Measurements from ENCODE around the gene PCBP3.
A peak's percentile ranks its signal among the peaks of the same experiment; 100 is the strongest.

Gene PCBP3

GRCh38 chr21:45922648-45923047 lies 279.1 kb downstream of the PCBP3 start:
- Histone ChIP-seq H2AK5ac (ENCODE audit: low read length, severe bottlenecking) (no peak overlapping the region), H2BK5ac (ENCODE audit: low read depth, low read length, poor library complexity, severe bottlenecking) (no peak overlapping the region), H3K4me2 (ENCODE audit: low read length, poor library complexity, severe bottlenecking) (no peak overlapping the region), H3K36me3 (ENCODE audit: control insufficient read depth in 1 of 2, insufficient read depth in 2 of 2, low read depth in 1 of 2, low read length in 2 of 2) (no peaks in the 10 kb centered on the region), H3K27ac (ENCODE audit: low read length, poor library complexity, severe bottlenecking) (no peak overlapping the region), H3K18ac (ENCODE audit: low read depth in 1 of 2, low read length in 2 of 2) (no peak overlapping the region), H3K23ac (ENCODE audit: low read length in 2 of 2) (no peak overlapping the region), H3K9ac (ENCODE audit: low read length) (no peak overlapping the region), H3K27me3 (ENCODE audit: control insufficient read depth in 1 of 2, insufficient read depth in 1 of 2, low read length in 2 of 2) (no peaks in the 10 kb centered on the region), H2BK15ac (ENCODE audit: low read depth, poor library complexity, severe bottlenecking) (no peak overlapping the region), H2BK12ac (ENCODE audit: low read length in 2 of 2) (no peak overlapping the region), H3K9me3 (ENCODE audit: control insufficient read depth, low read length) (no peaks in the 10 kb centered on the region), H4K91ac (ENCODE audit: low read length) (no peak overlapping the region), H3K79me1 (replicated peaks; ENCODE audit: low read length, poor library complexity, severe bottlenecking) (no peaks in the 10 kb centered on the region), H4K8ac (ENCODE audit: low read length) (no peak overlapping the region), H2AFZ (ENCODE audit: low read depth, low read length) (no peak overlapping the region), H3K4me1 (ENCODE audit: control insufficient read depth, insufficient read depth, low read depth, low read length) (peaks cover 11% of the 10 kb centered on the region), H3K14ac (ENCODE audit: low read length in 2 of 2) (no peak overlapping the region), H3K4me3 (ENCODE audit: insufficient read depth in 1 of 2, low read depth in 1 of 2, low read length in 2 of 2) (no peak overlapping the region), H3K4ac (ENCODE audit: low read depth in 1 of 2, low read length in 2 of 2) (no peak overlapping the region), H2BK120ac (ENCODE audit: low read depth, low read length) (no peak overlapping the region)
- DNase-seq, result no peak
- WGBS, result 85% methylated on average over 12 of the region's 12 CpGs

- DNase-seq, result peak; percentile 72
- 44% methylated on average over 6 of the region's 6 CpGs for WGBS
- H3K4me1 ChIP-seq (ENCODE audit: control insufficient read depth, insufficient read depth, low read depth, low read length), result peaks cover 11% of the 10 kb centered on the region
- no peak overlapping the region for H4K8ac ChIP-seq (ENCODE audit: low read length)
- no peaks in the 10 kb centered on the region for H3K9me3 ChIP-seq (ENCODE audit: control insufficient read depth, low read length)
- no peak overlapping the region for H2AFZ ChIP-seq (ENCODE audit: low read depth, low read length)
- peak overlapping the region; percentile 36 for H3K9ac ChIP-seq (ENCODE audit: low read length)
- H3K36me3 ChIP-seq (ENCODE audit: control insufficient read depth in 1 of 2, insufficient read depth in 2 of 2, low read depth in 1 of 2, low read length in 2 of 2), result no peaks in the 10 kb centered on the region
- no peak overlapping the region for H2AK5ac ChIP-seq (ENCODE audit: low read length, severe bottlenecking)
- H2BK5ac ChIP-seq (ENCODE audit: low read depth, low read length, poor library complexity, severe bottlenecking), result no peak overlapping the region
- H3K79me1 ChIP-seq (replicated peaks; ENCODE audit: low read length, poor library complexity, severe bottlenecking), result no peaks in the 10 kb centered on the region
- H3K27me3 ChIP-seq (ENCODE audit: control insufficient read depth in 1 of 2, insufficient read depth in 1 of 2, low read length in 2 of 2), result no peaks in the 10 kb centered on the region
- H2BK120ac ChIP-seq (ENCODE audit: low read depth, low read length), result no peak overlapping the region
- no peak overlapping the region for H3K4me2 ChIP-seq (ENCODE audit: low read length, poor library complexity, severe bottlenecking)
- no peak overlapping the region for H3K18ac ChIP-seq (ENCODE audit: low read depth in 1 of 2, low read length in 2 of 2)
- no peak overlapping the region for H3K14ac ChIP-seq (ENCODE audit: low read length in 2 of 2)
- H3K4ac ChIP-seq (ENCODE audit: low read depth in 1 of 2, low read length in 2 of 2), result no peak overlapping the region
- no peak overlapping the region for H3K4me3 ChIP-seq (ENCODE audit: insufficient read depth in 1 of 2, low read depth in 1 of 2, low read length in 2 of 2)
- no peak overlapping the region for H2BK15ac ChIP-seq (ENCODE audit: low read depth, poor library complexity, severe bottlenecking)
- peak overlapping the region in 1 of 2 experiments; percentile 47 for H2BK12ac ChIP-seq (ENCODE audit: low read length in 2 of 2)
- H3K23ac ChIP-seq (ENCODE audit: low read length in 2 of 2), result no peak overlapping the region
- no peak overlapping the region for H4K91ac ChIP-seq (ENCODE audit: low read length)
- H3K27ac ChIP-seq (ENCODE audit: low read length, poor library complexity, severe bottlenecking), result no peak overlapping the region
These were observed 279.6 kb downstream of the PCBP3 start for GRCh38 chr21:45923146-45923545.

GRCh38 chr21:45926281-45926680 lies 282.8 kb downstream of the PCBP3 start:
- no peak overlapping the region for H4K91ac ChIP-seq (ENCODE audit: low read length)
- H3K79me1 ChIP-seq (replicated peaks; ENCODE audit: low read length, poor library complexity, severe bottlenecking), result no peaks in the 10 kb centered on the region
- H2AFZ ChIP-seq (ENCODE audit: low read depth, low read length), result no peak overlapping the region
- no peak overlapping the region for H2BK15ac ChIP-seq (ENCODE audit: low read depth, poor library complexity, severe bottlenecking)
- H2BK12ac ChIP-seq (ENCODE audit: low read length in 2 of 2), result no peak overlapping the region
- no peak overlapping the region for H2AK5ac ChIP-seq (ENCODE audit: low read length, severe bottlenecking)
- peaks cover 0 to 5% of the 10 kb centered on the region in 2 experiments for H3K36me3 ChIP-seq (ENCODE audit: control insufficient read depth in 1 of 2, insufficient read depth in 2 of 2, low read depth in 1 of 2, low read length in 2 of 2)
- no peak overlapping the region for H3K27ac ChIP-seq (ENCODE audit: low read length, poor library complexity, severe bottlenecking)
- H3K14ac ChIP-seq (ENCODE audit: low read length in 2 of 2), result no peak overlapping the region
- peaks cover 5% of the 10 kb centered on the region for H3K4me1 ChIP-seq (ENCODE audit: control insufficient read depth, insufficient read depth, low read depth, low read length)
- H3K9me3 ChIP-seq (ENCODE audit: control insufficient read depth, low read length), result no peaks in the 10 kb centered on the region
- no peak overlapping the region for H3K4ac ChIP-seq (ENCODE audit: low read depth in 1 of 2, low read length in 2 of 2)
- no peak for DNase-seq
- H3K4me2 ChIP-seq (ENCODE audit: low read length, poor library complexity, severe bottlenecking), result no peak overlapping the region
- H3K18ac ChIP-seq (ENCODE audit: low read depth in 1 of 2, low read length in 2 of 2), result no peak overlapping the region
- WGBS, result 69% methylated on average over 5 of the region's 11 CpGs
- no peak overlapping the region for H3K4me3 ChIP-seq (ENCODE audit: insufficient read depth in 1 of 2, low read depth in 1 of 2, low read length in 2 of 2)
- H3K27me3 ChIP-seq (ENCODE audit: control insufficient read depth in 1 of 2, insufficient read depth in 1 of 2, low read length in 2 of 2), result peaks cover 0 to 3% of the 10 kb centered on the region in 2 experiments
- H4K8ac ChIP-seq (ENCODE audit: low read length), result no peak overlapping the region
- no peak overlapping the region for H2BK120ac ChIP-seq (ENCODE audit: low read depth, low read length)
- H2BK5ac ChIP-seq (ENCODE audit: low read depth, low read length, poor library complexity, severe bottlenecking), result no peak overlapping the region
- no peak overlapping the region for H3K23ac ChIP-seq (ENCODE audit: low read length in 2 of 2)
- no peak overlapping the region for H3K9ac ChIP-seq (ENCODE audit: low read length)

GRCh38 chr21:45927032-45927431 lies 283.5 kb downstream of the PCBP3 start:
- DNase-seq, result no peak
- Histone ChIP-seq H2BK12ac (ENCODE audit: low read length in 2 of 2) (no peak overlapping the region), H3K79me1 (replicated peaks; ENCODE audit: low read length, poor library complexity, severe bottlenecking) (no peaks in the 10 kb centered on the region), H3K36me3 (ENCODE audit: control insufficient read depth in 1 of 2, insufficient read depth in 2 of 2, low read depth in 1 of 2, low read length in 2 of 2) (peaks cover 0 to 11% of the 10 kb centered on the region in 2 experiments), H3K27ac (ENCODE audit: low read length, poor library complexity, severe bottlenecking) (no peak overlapping the region), H3K4me1 (ENCODE audit: control insufficient read depth, insufficient read depth, low read depth, low read length) (peaks cover 3% of the 10 kb centered on the region), H3K9me3 (ENCODE audit: control insufficient read depth, low read length) (no peaks in the 10 kb centered on the region), H2BK15ac (ENCODE audit: low read depth, poor library complexity, severe bottlenecking) (no peak overlapping the region), H2BK120ac (ENCODE audit: low read depth, low read length) (no peak overlapping the region), H3K23ac (ENCODE audit: low read length in 2 of 2) (no peak overlapping the region), H3K4ac (ENCODE audit: low read depth in 1 of 2, low read length in 2 of 2) (no peak overlapping the region), H3K9ac (ENCODE audit: low read length) (no peak overlapping the region), H4K91ac (ENCODE audit: low read length) (no peak overlapping the region), H2AFZ (ENCODE audit: low read depth, low read length) (no peak overlapping the region), H3K4me3 (ENCODE audit: insufficient read depth in 1 of 2, low read depth in 1 of 2, low read length in 2 of 2) (no peak overlapping the region), H2AK5ac (ENCODE audit: low read length, severe bottlenecking) (no peak overlapping the region), H3K27me3 (ENCODE audit: control insufficient read depth in 1 of 2, insufficient read depth in 1 of 2, low read length in 2 of 2) (peaks cover 0 to 3% of the 10 kb centered on the region in 2 experiments), H4K8ac (ENCODE audit: low read length) (no peak overlapping the region), H3K14ac (ENCODE audit: low read length in 2 of 2) (no peak overlapping the region), H3K18ac (ENCODE audit: low read depth in 1 of 2, low read length in 2 of 2) (no peak overlapping the region), H2BK5ac (ENCODE audit: low read depth, low read length, poor library complexity, severe bottlenecking) (no peak overlapping the region), H3K4me2 (ENCODE audit: low read length, poor library complexity, severe bottlenecking) (no peak overlapping the region)
- WGBS, result 83% methylated on average over 1 of the region's 1 CpG
